PC-9 (cell line): ENCODE data around the gene PDE11A. TPM values are rescaled to one million over a fixed set of nuclear protein-coding genes. Genes with fewer than 3 reads are reported as not detected.

Source experiments
- BruUV-seq: library from RNA; stranded (reverse); fragments of 400-500 nt; replicated peaks from 2 replicates; lab custom pipeline; 2021; lab: Mats Ljungman, UMichigan
- CTCF ChIA-PET: fragments of 300-600 bp; sonication (Branson Sonifier 250); formaldehyde crosslinking; loops from one replicate; lab custom pipeline; 2022; ENCODE audit warnings: antibody characterized with exemption; lab: Charles Lee
- POLR2A ChIA-PET: fragments of 300-600 bp; sonication (Branson Sonifier 250); formaldehyde crosslinking; loops from one replicate; lab custom pipeline; 2022; ENCODE audit warnings: antibody characterized with exemption; ENCODE audit not compliant: unreplicated experiment; lab: Charles Lee
- DNase-seq, 2 experiments: peaks; one replicate each; pipeline versions ENCODE4 v3.0.0 to v3.0.0-alpha.2; 2015 to 2022; ENCODE audit warnings: mixed read lengths in 1 of 2
- H2AFZ ChIP-seq: fragments of 200-600 bp; sonication (generic); 2 replicates; pipeline ENCODE4 v1.8.1; 2017; ENCODE audit warnings: antibody characterized with exemption
- H3F3A ChIP-seq: fragments of 200-600 bp; sonication (generic); 2 replicates; pipeline ENCODE4 v1.8.1; 2017; ENCODE audit warnings: antibody characterized with exemption, mild to moderate bottlenecking, low read depth; ENCODE audit not compliant: insufficient read depth
- H3K27ac ChIP-seq: fragments of 200-600 bp; sonication (generic); 2 replicates; pipeline ENCODE4 v1.6.1; 2016; ENCODE audit warnings: mixed run types
- H3K27me3 ChIP-seq: fragments of 200-600 bp; sonication (generic); 2 replicates; pipeline ENCODE4 v1.6.1; 2016; ENCODE audit warnings: low read depth, mixed run types; ENCODE audit not compliant: insufficient read depth
- H3K36me3 ChIP-seq: fragments of 200-600 bp; sonication (generic); 2 replicates; pipeline ENCODE4 v1.6.1; 2016; ENCODE audit warnings: low read depth, mixed run types
- H3K4me1 ChIP-seq: fragments of 200-600 bp; sonication (generic); replicated peaks from 2 replicates; pipeline ENCODE4 v1.6.1; 2016; ENCODE audit warnings: mixed run types; ENCODE audit not compliant: insufficient read depth
- H3K4me2 ChIP-seq: fragments of 200-600 bp; sonication (generic); 2 replicates; pipeline ENCODE4 v1.6.1; 2017; ENCODE audit warnings: mixed run types
- H3K4me3 ChIP-seq: fragments of 200-600 bp; sonication (generic); 2 replicates; pipeline ENCODE4 v1.6.1; 2016; ENCODE audit warnings: mixed run types
- H3K79me2 ChIP-seq: fragments of 200-600 bp; sonication (generic); 2 replicates; pipeline ENCODE4 v1.6.1; 2017; ENCODE audit warnings: low read depth, mixed run types
- H3K9me2 ChIP-seq: fragments of 200-600 bp; sonication (generic); 2 replicates; pipeline ENCODE4 v1.8.1; 2017; ENCODE audit warnings: mild to moderate bottlenecking; ENCODE audit not compliant: insufficient read depth
- H3K9me3 ChIP-seq: fragments of 200-600 bp; sonication (generic); 2 replicates; pipeline ENCODE4 v1.8.1; 2016; ENCODE audit warnings: low read depth; ENCODE audit not compliant: insufficient read depth
- H4K20me1 ChIP-seq: fragments of 200-600 bp; sonication (generic); 2 replicates; pipeline ENCODE4 v1.8.1; 2017; ENCODE audit not compliant: insufficient read depth
- CTCF ChIP-seq: fragments of 200-600 bp; sonication (generic); conservative IDR thresholded peaks from 2 replicates; pipeline ENCODE4 v1.6.1; 2017; ENCODE audit warnings: mixed run types, antibody characterized with exemption, mild to moderate bottlenecking, moderate library complexity
- EZH2 ChIP-seq: fragments of 200-600 bp; sonication (generic); IDR thresholded peaks from 2 replicates; pipeline ENCODE4 v1.8.0; 2017; ENCODE audit warnings: antibody characterized with exemption, low read depth
- intact Hi-C: fragments of 100-400 bp; cut with micrococcal nuclease; formaldehyde crosslinking; loops from one replicate; pipeline ENCODE4 v1.10.0; 2022; ENCODE audit not compliant: unreplicated experiment
- total RNA-seq: library from RNA; stranded (reverse); gene quantifications from 2 replicates; pipeline ENCODE4 v1.2.3, GENCODE V29; 2021

Gene PDE11A
- total RNA-seq, 1 experiment from 2014 or later: 1.4 TPM

GRCh38 chr2:177592397-177592796, 480.2 kb downstream of the PDE11A start:
- Histone ChIP-seq H2AFZ (no peak overlapping the region), H3K27ac (no peak overlapping the region), H3F3A (no peaks in the 10 kb centered on the region), H3K4me2 (no peak overlapping the region), H3K9me3 (no peaks in the 10 kb centered on the region), H3K79me2 (no peaks in the 10 kb centered on the region), H3K27me3 (no peaks in the 10 kb centered on the region; the same call in 1 of the 2 replicates), H3K9me2 (no peaks in the 10 kb centered on the region), H3K4me3 (no peak overlapping the region), H4K20me1 (no peaks in the 10 kb centered on the region), H3K36me3 (no peaks in the 10 kb centered on the region), H3K4me1 (no peaks in the 10 kb centered on the region)
- TF ChIP-seq CTCF (no peak), EZH2 (no peak)
- DNase-seq: no peak
- no TSS peak for BruUV-seq
- CTCF ChIA-PET: no interaction called here
- POLR2A ChIA-PET: interaction anchor here (0.6 kb wide), 1 partner anchor 33 kb away, joined by 4 read pairs; no protein-coding TSS in a partner anchor
- intact Hi-C loops: no loop called here

- TF ChIP-seq EZH2 (no peak), CTCF (no peak)
- H3K36me3 ChIP-seq: no peaks in the 10 kb centered on the region
- H2AFZ ChIP-seq: no peak overlapping the region
- H3K27ac ChIP-seq: no peak overlapping the region
- H3K79me2 ChIP-seq: no peaks in the 10 kb centered on the region
- DNase-seq: no peak
- POLR2A ChIA-PET: no interaction called here
- H3K9me3 ChIP-seq: no peaks in the 10 kb centered on the region
- H3K4me2 ChIP-seq: no peak overlapping the region
- CTCF ChIA-PET: no interaction called here
- H3K9me2 ChIP-seq: no peaks in the 10 kb centered on the region
- no peak overlapping the region for H3K4me3 ChIP-seq
- H3K4me1 ChIP-seq: no peaks in the 10 kb centered on the region
- H4K20me1 ChIP-seq: no peaks in the 10 kb centered on the region
- no peaks in the 10 kb centered on the region for H3K27me3 ChIP-seq
- intact Hi-C loops: no loop called here
- H3F3A ChIP-seq: no peaks in the 10 kb centered on the region
- BruUV-seq: no TSS peak
Observed at GRCh38 chr2:177589186-177589585, 483.4 kb downstream of the PDE11A start.

GRCh38 chr2:177588671-177589070, 483.9 kb downstream of the PDE11A start:
- Histone ChIP-seq H3F3A (no peaks in the 10 kb centered on the region), H3K27me3 (no peaks in the 10 kb centered on the region), H3K9me3 (no peaks in the 10 kb centered on the region), H3K9me2 (no peaks in the 10 kb centered on the region), H4K20me1 (no peaks in the 10 kb centered on the region), H3K27ac (no peak overlapping the region), H3K4me3 (no peak overlapping the region), H3K4me2 (no peak overlapping the region), H3K79me2 (no peaks in the 10 kb centered on the region), H2AFZ (no peak overlapping the region), H3K4me1 (no peaks in the 10 kb centered on the region), H3K36me3 (no peaks in the 10 kb centered on the region)
- no peak for DNase-seq
- BruUV-seq: no TSS peak
- intact Hi-C loops: no loop called here
- POLR2A ChIA-PET: no interaction called here
- TF ChIP-seq CTCF (no peak), EZH2 (no peak)
- CTCF ChIA-PET: no interaction called here
